GM21619 (cell line): ENCODE results near the gene NKX3-2.

Experiments used
- ATAC-seq: cut with Tn5 transposase; IDR thresholded peaks from one replicate; pipeline ENCODE4 v1.9.1; 2021; ENCODE audit not compliant: unreplicated experiment

The NKX3-2 gene

DNA sequence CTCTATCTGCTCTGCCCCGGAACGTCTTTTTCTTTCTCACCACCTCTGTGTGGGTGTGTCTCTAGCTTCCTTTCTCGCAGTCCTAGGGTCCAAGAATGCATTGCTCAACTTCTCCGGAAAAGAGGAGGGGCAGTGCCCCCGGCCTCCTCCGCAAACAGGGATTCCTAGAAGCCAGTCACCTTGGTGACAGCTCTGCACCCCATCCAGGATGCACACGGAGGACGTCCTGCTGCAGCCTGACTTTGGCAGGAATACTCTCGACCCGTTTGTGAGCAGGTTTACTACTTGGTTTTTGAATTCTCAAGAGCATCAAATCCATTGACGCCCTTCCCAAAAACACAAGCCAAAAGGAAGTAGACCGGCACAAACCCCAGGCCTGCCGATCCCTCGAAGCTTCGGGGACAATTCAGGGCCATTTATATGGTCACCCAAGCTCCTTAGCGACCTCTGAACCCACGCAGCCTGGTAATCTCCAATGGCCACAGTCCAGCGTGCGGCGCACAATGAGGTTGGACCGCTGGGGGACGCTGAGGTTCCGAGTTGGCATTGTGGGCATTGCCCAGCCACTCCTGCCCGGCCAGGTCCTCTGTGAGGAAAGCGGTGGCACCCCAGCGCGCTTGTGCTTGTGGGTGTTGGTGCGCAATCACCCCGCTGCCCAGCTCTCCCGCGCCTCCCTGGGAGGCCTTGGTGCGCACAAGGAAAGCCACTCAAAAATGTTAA is 9.8 kb downstream of the NKX3-2 start:
- ATAC-seq: no peak

DNA sequence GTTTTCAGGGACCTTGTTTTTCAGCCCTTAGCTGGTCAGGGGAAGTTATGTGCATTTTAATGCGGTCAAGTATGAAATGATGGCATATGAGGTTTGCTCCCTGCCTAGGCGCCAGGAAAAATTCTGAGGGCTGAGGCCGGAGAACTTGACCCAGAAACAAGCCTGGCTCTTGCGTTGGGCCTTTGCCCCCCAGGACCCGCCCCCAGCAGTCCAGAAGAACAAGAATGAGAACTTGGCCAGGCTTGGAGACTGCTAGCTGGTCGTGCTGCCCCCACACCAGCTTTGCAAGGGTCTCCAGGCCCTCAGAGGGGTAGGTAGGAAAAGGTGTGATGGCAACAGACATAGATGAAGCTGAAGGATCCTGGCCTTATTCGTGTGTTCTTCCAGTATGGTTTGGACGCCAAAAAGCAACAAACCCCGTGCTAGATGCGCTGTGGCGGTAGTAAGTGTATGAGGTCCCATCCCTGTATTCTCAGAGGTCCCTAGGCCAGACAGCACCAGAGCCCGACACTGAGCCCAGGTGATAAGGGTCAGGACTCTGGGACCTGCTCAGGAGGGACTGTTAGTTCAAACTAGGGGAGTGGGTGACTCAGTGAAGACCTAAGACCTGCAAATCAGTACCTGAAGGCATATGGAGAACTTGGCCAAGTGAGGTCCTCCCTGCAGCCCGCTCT is 10.5 kb downstream of the NKX3-2 start:
- no peak for ATAC-seq

DNA sequence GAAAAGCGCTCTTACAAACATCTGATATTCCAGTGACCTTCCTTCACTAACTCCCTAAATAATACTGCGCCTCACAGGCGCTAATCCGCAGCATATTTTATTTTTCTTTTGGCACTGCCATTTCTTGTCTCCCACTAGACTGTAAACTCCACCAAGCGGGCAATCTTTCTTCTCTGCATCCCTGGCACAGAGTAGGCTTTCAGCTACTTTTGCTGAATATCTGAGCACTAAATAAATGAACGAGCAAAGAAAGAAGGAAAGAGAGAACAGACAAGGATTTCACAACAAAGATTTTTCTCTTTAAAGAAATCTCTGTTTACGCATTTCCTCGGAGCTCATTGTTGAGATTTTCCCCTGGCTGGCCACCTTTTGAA is 12.7 kb downstream of the NKX3-2 start:
- ATAC-seq: no peak

DNA sequence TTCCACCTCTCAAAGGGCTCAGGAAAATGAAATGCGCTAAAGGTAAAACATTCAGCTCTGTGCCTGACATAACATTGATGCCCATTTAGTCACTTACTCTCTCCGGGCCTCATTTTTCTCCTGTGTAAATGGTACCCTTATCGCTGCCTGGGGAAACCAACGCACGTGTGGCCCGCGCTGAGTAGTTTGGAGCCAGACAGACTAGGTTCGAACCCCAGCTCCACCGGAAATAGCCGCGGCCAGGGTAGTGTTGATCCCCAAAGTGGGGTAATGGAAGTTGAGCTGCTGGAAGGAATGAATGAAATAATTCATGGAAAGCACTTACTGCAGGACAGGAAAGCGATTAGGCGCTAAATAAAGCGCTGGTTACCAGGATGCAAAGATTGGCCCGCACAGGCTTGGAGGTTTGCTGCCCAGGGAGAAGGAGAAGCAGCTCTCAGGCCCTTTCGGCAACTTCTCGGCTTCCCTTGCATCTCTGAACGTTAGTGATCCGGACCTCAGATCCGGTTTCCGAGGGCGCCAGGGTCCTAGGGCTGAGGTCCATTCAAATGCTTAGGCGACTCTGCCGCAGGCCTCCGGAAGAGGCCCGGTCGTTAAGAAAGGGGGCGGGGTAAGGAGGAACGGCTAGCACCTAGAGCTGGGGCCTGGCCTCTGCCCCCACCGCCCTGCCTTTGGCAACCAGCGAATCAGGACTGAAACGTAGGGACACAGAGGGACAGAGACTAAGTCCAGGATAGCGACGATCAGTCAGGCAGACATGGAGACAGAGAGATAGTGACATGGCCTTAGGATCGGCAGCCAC is 13.3 kb downstream of the NKX3-2 start:
- ATAC-seq: no peak

DNA sequence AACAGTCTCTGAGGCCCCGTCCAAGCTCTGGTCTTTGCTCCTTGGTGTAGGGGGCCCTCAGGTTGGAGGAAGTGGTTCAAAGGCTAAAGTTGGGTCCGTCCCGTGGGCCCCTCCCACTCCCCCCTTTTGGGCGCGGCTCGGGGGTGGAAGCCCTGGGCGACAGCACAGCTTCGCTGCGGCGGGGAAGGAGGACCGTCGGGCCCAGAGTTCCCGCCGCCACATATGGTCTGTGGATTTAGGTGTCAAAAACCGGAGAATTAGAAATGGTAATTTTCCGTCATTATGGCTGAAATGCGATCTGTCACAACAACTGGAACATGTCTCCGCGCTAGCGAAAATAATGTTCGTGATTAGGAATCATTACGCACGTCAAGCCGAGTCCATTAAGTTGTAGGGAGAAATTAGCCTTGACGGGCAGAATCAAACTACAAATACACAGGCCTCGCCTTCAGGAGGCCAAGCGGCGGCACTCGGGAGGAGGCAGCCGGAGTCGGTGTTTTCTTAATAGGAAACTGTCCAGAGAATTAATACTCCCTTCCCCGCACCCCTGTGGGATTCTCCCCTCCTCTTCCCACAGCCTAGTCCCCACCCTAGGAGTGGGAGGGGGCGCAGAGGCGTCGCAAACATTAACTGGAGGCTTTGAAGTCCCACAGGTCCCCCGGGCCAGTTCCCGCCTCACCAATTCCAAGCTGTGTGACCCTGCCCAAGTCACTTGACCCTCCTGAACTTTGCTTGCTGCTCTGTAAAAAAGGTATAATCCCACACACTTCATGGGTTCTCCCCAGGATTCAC is 15.0 kb downstream of the NKX3-2 start:
- no peak for ATAC-seq

DNA sequence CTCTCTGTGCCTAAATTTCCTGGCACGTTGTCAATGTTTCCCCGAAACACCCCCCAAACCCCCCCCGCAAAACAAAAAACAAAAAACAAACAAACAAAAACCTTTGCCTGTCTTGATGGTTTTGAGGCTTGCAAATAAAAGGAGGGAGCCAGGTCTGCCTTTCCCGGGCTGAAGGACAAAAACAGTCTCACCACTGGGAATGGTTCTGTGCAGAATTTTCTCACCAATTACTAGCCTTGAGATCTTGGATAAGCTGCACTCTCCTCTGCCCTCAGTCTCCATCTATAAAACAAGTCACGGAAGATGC is 15.5 kb downstream of the NKX3-2 start:
- no peak for ATAC-seq

DNA sequence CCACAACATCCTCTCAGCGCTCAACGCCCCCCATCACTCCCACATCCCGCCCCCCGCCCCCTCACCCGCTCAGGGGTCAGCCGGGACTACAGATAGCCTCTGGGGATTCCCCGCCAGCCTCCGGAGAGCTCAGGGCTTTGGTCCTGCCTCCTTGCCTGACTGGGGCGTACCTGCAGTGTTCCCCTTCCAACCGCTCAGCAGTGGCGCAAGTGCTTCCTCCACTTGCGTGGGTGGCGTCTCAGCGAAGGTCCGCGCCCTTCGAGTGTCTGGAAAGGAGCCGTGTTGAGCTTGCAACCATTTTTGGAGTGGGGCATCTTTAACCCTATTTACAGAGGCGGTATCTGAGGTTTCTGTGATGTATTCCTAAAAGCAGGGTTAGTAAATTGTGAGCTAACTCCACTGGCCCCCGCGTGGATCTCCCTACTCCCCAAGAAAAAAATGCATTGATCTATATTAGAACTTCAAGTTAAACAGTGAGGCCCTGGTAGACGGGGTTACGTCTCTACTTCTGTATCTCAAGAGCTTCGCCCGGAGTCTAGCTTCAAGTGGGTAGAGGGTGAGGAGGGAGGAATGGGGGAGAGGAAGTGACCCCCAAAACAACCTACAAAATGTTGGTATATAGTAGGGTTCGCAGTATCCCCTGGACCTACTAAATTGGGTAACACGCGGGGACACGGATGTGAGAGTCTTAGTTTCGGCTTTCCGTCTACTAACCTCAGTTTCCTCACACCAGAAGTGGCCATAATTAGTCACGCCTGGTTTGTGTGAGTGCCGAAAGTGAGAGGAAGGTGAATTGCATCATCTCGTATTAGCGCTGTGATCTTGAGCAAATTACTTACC is 16.1 kb downstream of the NKX3-2 start:
- ATAC-seq: peak; percentile 84

DNA sequence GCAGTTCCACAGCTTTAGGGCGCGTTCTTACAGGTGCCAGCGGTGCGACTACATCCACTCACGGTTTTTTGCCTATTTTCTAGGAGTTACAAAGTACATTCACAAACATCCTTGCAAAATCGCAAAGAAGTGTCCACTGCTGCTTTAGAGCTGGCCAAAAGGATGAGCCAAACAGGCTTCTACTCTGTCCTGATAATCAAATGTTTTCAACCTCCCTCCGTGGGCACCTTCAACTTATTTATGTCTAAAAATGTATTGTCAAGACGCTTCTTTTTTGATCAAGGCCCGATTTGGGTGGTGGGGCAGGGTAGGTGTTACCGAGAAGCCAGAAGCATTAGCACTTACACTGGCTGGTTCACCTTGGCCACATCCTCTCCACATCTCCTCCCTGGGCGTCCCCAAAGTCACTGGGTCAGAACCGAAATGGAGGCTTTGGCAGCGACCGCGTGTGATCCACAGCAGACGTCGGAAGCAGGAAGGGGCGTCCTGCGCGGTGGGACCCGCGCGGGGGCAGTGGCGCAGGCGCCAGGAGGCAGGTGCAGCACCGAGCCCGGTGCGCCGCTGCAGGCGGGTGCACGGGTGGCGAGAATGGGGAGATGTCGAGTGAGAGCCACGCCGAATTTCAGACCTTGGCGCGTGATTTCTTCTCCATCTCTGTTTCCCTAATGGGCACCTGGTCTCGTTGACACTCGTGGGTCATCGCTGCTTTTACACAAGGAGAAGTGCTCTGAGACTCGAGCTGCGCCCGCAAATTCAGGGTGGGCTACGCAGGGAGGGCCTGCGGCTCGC is 16.9 kb downstream of the NKX3-2 start:
- ATAC-seq: no peak

DNA sequence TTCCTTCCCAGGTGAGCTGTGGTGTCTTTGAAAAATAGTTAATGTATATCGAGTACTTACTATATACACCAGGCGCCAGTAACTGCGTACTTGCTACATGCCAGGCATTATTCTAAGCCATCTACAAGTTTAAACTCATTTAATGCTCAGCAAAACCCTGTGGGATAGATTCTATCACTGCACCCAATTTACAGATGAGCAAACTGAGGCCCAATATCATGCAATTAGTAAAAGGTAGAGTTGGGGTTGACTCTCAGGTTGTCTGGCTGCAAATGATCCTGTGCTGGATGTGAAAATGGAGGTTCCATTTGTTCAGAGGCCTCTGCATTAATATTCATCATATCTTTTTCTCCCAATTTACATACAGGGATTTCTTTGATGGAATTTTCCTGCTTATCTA is 17.6 kb downstream of the NKX3-2 start:
- ATAC-seq: no peak

DNA sequence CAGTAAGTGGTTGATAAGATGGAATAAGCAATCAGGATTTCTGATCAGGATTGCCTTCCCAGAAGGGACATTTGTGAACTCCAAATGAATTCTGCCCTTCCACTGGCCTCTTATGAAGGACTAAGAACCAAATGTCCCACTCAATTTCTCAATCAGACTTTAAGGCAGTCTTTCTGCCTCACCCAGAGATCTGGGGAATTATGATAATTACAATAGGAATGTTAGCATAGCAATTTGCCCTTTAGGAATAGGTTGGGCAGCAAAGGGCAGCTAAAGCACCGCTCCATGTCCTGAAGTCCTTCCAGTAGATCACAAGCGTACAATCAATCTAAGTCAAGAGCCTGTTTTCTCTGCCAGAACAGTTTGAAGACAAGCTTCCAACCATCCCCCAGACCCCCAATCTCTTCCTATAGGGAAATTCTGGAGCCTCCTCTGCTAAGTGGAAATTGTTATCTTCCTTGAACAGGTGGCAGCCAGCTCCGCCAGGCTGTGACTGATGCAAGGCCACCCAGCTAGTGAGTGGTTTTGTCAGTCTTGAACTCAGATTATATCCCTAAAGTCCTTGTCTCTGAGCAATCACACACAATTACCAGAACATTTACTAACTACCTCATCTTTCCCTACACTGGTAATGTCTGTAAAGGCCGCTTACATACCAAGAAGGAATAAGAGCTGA is 18.6 kb downstream of the NKX3-2 start:
- no peak for ATAC-seq

DNA sequence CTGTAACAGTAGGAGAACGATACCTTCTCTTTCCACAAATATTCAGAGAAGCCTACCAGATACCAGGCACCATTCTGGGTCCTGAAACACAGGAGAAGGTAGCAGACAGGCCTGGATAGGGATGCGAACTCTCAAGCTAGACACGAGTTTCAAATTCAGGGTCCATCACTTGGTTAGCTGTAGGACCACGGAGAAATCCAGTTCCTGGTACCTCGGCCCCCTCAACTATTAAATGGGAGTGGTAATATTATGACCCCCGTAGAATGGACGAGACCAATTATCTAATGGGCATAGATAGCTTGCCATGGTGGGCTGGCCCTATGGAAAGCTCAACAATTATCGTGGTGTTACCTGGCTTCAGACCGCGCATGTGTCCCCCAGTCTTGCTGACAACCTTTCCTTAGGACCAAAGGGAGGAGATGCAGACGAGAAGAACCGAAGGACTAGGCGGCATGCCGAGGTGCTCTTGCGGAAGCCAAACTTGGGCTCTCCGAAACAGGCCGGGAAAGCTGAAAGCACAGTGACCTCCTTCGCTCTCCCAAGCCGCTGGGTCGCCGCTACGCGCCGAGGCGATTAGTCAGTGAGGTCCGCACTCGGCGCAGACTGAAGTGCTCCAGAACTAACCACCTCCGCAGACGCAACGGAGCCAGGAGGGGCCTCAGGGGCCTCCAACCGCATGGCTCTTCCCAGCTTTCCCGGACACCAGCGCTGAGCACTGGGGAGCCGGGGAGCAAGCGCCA is 19.6 kb downstream of the NKX3-2 start:
- ATAC-seq: no peak

DNA sequence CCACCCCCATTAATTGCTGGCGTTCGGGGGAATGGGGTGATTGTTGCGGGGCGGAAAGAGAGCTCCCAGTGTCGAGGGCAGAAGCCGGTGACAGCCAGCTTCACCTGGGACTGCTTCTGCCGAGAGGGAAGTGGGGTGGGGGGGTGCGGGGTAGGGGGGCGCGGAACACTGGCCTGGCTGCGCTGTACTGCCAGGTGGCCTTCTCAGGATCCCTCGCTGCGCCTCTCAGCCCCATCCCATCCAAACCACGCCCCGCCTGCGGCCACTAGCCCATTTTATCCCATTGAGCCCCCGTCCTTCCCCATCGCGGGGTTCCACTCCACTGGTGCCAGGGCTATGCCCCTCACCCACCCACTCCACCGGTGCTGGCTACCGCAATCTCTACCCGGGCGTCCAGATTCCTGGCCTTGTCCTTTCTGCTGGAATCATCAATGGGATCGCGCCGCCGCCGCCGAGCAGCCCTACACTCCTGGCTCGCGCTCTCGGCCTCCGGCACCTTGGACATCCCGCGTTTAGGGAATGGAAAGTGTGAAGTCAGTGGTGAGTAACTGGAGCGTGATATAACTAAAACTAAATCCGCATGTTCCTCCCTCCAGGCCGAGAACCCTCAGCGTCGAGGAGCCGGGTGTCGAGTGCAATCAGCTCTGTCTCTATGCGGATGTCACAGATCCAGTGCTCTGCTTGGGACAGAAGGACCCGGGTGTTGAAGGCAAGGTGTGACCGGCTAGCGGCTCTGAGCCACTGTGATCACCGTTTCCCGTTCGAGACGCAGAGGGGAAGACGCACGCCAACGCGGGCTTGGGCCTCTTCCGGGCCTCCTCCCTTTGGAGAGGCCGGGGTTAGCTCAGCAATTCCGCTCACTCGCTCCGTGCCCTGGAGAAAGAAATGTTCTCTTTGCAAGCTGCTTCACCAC is 20.5 kb downstream of the NKX3-2 start:
- ATAC-seq: no peak

DNA sequence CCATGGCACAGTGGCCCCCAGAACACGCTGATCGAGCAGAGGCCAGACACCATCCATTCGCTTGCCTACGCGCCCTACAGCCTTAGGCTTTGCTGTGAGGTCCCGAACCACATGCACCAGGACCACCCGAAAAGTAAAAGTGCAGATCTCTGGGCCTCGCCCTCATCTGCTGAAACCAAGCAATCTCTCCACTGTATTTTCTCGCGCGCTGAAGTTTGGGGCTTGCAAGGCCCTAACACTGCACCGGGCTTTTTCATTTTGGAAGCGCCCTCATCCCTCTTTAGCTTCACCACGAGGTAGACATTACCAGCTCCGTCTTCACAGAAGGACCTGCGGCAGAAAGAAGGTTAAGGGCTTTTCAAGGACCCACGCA is 21.2 kb downstream of the NKX3-2 start:
- no peak for ATAC-seq

DNA sequence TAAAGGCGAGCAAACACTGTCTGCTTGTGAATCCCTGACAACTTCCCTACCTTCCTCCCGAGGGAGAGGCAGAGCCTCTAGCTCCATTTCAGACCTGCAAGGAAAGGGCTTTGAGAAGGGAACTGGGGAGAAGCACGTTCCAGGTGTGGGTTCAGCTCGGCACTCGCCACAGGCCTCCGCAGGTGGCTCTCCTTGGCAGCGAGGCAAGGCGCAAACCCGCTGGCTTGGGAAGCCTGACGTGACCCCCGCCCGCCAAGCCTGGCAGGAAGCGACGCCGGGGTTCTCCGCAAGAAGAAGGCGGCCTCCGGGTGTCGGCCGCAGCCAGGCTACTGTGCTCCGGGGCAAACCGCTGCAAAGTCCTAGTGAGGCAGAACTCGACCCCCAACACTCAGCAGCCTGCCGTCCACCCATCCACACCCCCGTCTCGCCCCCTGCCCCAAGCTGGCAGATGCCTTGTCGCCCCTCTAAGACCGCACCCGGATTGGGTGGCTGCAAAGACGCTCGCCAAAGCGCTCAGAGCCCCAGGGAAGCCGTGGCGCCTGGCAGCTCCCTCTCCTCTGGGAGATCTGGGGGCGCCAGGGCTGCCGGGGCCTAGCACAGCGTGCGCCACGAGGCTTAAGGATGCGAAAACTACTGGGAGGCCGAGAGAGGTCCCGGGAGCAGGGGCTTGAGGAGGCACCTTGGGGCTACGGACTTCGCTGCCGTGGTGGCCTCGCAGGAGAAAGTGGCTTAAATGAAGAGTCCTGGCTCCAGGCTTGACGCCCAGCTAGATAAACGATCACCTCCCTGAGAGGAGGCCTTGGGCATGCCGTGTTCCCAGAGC is 21.8 kb downstream of the NKX3-2 start:
- no peak for ATAC-seq

DNA sequence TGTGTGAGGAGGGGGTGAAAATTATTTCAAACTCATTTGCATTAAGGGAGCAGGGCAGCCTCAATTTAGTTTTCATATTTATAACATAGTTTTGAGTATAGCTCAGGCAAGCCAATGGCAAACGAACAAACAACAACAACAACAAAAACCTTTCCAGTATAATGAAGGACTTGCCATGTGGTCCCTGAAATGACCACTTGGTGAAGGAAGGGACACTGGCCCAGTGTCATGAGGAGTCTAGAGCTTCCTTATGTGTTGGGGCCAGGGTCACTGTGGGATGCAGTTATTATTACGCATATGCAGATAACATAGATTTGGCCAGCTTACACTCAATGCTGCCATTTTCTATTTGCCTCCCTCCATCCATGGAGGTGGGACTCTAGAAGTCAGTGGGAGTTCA is 23.3 kb downstream of the NKX3-2 start:
- ATAC-seq: no peak

DNA sequence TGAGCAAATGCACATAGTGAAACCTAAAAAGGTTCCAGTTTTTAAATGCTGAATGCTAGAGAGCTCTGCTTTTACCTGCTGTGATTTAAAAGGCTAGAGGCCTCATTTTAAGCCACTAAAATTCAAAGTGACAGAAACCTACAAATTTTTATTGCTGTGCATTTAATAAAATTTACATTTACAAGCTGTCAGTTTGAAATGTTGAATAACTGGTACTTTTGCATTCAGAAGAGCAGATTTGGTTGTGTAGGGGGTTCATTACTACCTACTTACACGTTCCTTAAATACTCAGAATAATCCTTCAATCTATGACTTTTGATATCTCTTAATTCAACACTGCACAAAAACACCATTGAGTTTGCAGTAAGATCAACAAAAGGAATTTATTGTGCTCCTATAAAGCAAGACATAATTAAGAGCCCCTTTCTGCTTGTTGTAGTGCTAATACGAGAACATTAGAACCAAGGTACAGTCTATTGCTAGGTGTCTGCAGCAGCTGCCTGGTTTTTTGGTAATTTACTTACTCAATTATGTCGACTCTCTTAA is 27.9 kb downstream of the NKX3-2 start:
- ATAC-seq: no peak
